A549 (cell line): ENCODE data around the gene PASD1. TPM values are rescaled to one million over a fixed set of nuclear protein-coding genes. Genes with fewer than 3 reads are reported as not detected.

Experiments used
- ATAC-seq, 2 experiments: fragments of 200-7000 bp in 1 of 2; fragments of >200 bp in 1 of 2; cut with Nextera tagmentation in 1 of 2; cut with Tn5 transposase in 1 of 2; 3 replicates each; pipeline versions ENCODE4 v1.8.0 to v1.9.1; 2018 to 2020; ENCODE audit warnings: mild to moderate bottlenecking in 1 of 2, moderate library complexity in 1 of 2
- CTCF ChIA-PET: fragments of 300-600 bp; sonication (Branson Sonifier 250); formaldehyde crosslinking; extraction: SDS; loops from one replicate; lab custom pipeline; 2021; ENCODE audit warnings: antibody characterized with exemption, inconsistent platforms; lab: Yijun Ruan, JAX
- POLR2A ChIA-PET: fragments of 350-600 bp; formaldehyde crosslinking; extraction: SDS; loops from one replicate; lab custom pipeline; 2021; ENCODE audit warnings: antibody characterized with exemption, inconsistent platforms; lab: Yijun Ruan, JAX
- DNase-seq, 2 experiments: peaks; one replicate each; pipeline versions ENCODE4 v3.0.0 to v3.0.0-alpha.2; 2011 to 2016; ENCODE audit warnings: low read depth in 1 of 2, low spot score in 1 of 2
- FAIRE-seq: peaks from 2 replicates; lab custom pipeline; 2011; peaks lifted over from hg19 to GRCh38; lab: Jason Lieb, UNC
- H3K27ac ChIP-seq, 2 experiments: fragments of >200 bp; sonication (Bioruptor Twin); formaldehyde crosslinking; 3 replicates each; pipeline ENCODE4 v1.5.1; 2016 to 2017
- H3K4me1 ChIP-seq: fragments of >200 bp; sonication (Bioruptor Twin); formaldehyde crosslinking; 3 replicates; pipeline ENCODE4 v1.6.1; 2016
- H3K4me2 ChIP-seq: fragments of >200 bp; sonication (Bioruptor Twin); formaldehyde crosslinking; 3 replicates; pipeline ENCODE4 v1.6.1; 2016
- H3K4me3 ChIP-seq: fragments of >200 bp; sonication (Bioruptor Twin); formaldehyde crosslinking; 3 replicates; pipeline ENCODE4 v1.5.1; 2016
- H3K9me3 ChIP-seq: fragments of >200 bp; sonication (Bioruptor Twin); formaldehyde crosslinking; 3 replicates; pipeline ENCODE4 v1.6.1; 2016
- BHLHE40 ChIP-seq: IDR thresholded peaks from 2 replicates; pipeline ENCODE4 v1.6.1; 2012; ENCODE audit warnings: low read depth, low read length, inconsistent platforms
- CEBPB ChIP-seq, 2 experiments: fragments of >200 bp in 1 of 2; sonication (Bioruptor Twin) in 1 of 2; formaldehyde crosslinking in 1 of 2; IDR thresholded peaks; 2 replicates each; pipeline ENCODE4 v1.6.1; 2012 to 2016
- CHD2 ChIP-seq: fragments of 150-350 bp; IDR thresholded peaks from 2 replicates; pipeline ENCODE4 v1.6.1; 2014; ENCODE audit warnings: low read length; ENCODE audit not compliant: partially characterized antibody
- CHD4 ChIP-seq: fragments of 200-600 bp; sonication (generic); IDR thresholded peaks from 2 replicates; pipeline ENCODE4 v1.6.1; 2016; ENCODE audit warnings: antibody characterized with exemption, mild to moderate bottlenecking, borderline replicate concordance
- EHF ChIP-seq: fragments of 250-450 bp; sonication (Bioruptor Pico); IDR thresholded peaks from 2 replicates; pipeline ENCODE4 v1.5.0; 2020; ENCODE audit warnings: mild to moderate bottlenecking
- EHMT2 ChIP-seq: fragments of 200-600 bp; sonication (generic); IDR thresholded peaks from 2 replicates; pipeline ENCODE4 v1.6.1; 2016; ENCODE audit warnings: antibody characterized with exemption, low read depth, mild to moderate bottlenecking, moderate library complexity
- JUN ChIP-seq, 2 experiments: fragments of >200 bp; sonication (Bioruptor Twin); formaldehyde crosslinking; IDR thresholded peaks; 2 replicates in 1 of 2; 3 replicates in 1 of 2; pipeline ENCODE4 v1.6.1; 2016 to 2017
- KDM5A ChIP-seq: fragments of 200-600 bp; sonication (generic); IDR thresholded peaks from 2 replicates; pipeline ENCODE4 v1.6.1; 2016; ENCODE audit warnings: antibody characterized with exemption, mild to moderate bottlenecking
- NR3C1 ChIP-seq: fragments of >200 bp; sonication (Bioruptor Twin); formaldehyde crosslinking; IDR thresholded peaks from 3 replicates; pipeline ENCODE4 v1.6.1; 2017
- PHF8 ChIP-seq: fragments of 200-600 bp; sonication (generic); IDR thresholded peaks from 2 replicates; pipeline ENCODE4 v1.6.1; 2016; ENCODE audit warnings: low read depth, mild to moderate bottlenecking, antibody characterized with exemption, moderate library complexity, borderline replicate concordance
- POLR2AphosphoS2 ChIP-seq: conservative IDR thresholded peaks from 2 replicates; pipeline ENCODE4 v1.6.1; 2012; ENCODE audit warnings: low read length, improper control_type of control experiment, inconsistent platforms
- RAD21 ChIP-seq, 2 experiments: fragments of >200 bp in 1 of 2; sonication (Bioruptor Twin) in 1 of 2; formaldehyde crosslinking in 1 of 2; IDR thresholded peaks in 1 of 2; conservative IDR thresholded peaks in 1 of 2; 2 replicates in 1 of 2; 3 replicates in 1 of 2; pipeline ENCODE4 v1.6.1; 2012 to 2018; ENCODE audit warnings: inconsistent platforms in 1 of 2
- RCOR1 ChIP-seq: fragments of 150-350 bp; IDR thresholded peaks from 2 replicates; pipeline ENCODE4 v1.6.1; 2014; ENCODE audit warnings: antibody characterized with exemption, low read length, low read depth
- SMC3 ChIP-seq: fragments of >200 bp; sonication (Bioruptor Twin); formaldehyde crosslinking; IDR thresholded peaks from 3 replicates; pipeline ENCODE4 v1.6.1; 2018; ENCODE audit warnings: inconsistent platforms
- TFCP2L1 ChIP-seq: fragments of 250-450 bp; sonication (Bioruptor Pico); IDR thresholded peaks from 2 replicates; pipeline ENCODE4 v1.5.0; 2021; ENCODE audit warnings: mild to moderate bottlenecking
- ZNF302 ChIP-seq: fragments of 250-450 bp; sonication (Bioruptor Pico); IDR thresholded peaks from 2 replicates; pipeline ENCODE4 v1.9.0; 2021; ENCODE audit warnings: inconsistent platforms, mild to moderate bottlenecking, moderate library complexity
- ZSCAN20 ChIP-seq: fragments of 250-450 bp; sonication (Bioruptor Pico); IDR thresholded peaks from 2 replicates; pipeline ENCODE4 v1.8.0; 2022; ENCODE audit warnings: mild to moderate bottlenecking, moderate library complexity
- WGBS: methylation state at CpG from one replicate; pipeline ENCODE4 v1.1.6; 2017; ENCODE audit errors: missing lambda C conversion rate; 5-methylcytosine and 5-hydroxymethylcytosine counted together
- polyA plus RNA-seq, 4 experiments: library from polyadenylated mRNA; depleted of rRNA in 3 of 4; stranded (reverse); fragments of >200 nt; fragmentation: RNase III in 1 of 4; extraction: RNeasy Plus Mini Kit Qiagen cat#74134 plus additional on column Dnase treatment in 1 of 4; gene quantifications; 2 replicates in 3 of 4; 3 replicates in 1 of 4; pipeline ENCODE4 v1.2.3, GENCODE V29; 2011 to 2017
- TF ChIP-seq, protein P1 (sequence below): fragments of 200-600 bp; sonication (generic); IDR thresholded peaks from 2 replicates; pipeline ENCODE4 v1.6.1; 2016; ENCODE audit warnings: antibody characterized with exemption, mild to moderate bottlenecking, moderate library complexity
- TF ChIP-seq, protein P2 (sequence below): IDR thresholded peaks from 2 replicates; pipeline ENCODE4 v1.6.1; 2012
- TF ChIP-seq, protein P3 (sequence below): fragments of 250-450 bp; sonication (Bioruptor Pico); IDR thresholded peaks from 2 replicates; pipeline ENCODE4 v1.5.0; 2020; ENCODE audit warnings: low read depth, mild to moderate bottlenecking, moderate library complexity
- TF ChIP-seq, protein P4 (sequence below): fragments of >200 bp; sonication (Bioruptor Twin); formaldehyde crosslinking; IDR thresholded peaks from 3 replicates; pipeline ENCODE4 v1.5.1; 2016

Gene PASD1
- polyA plus RNA-seq, 2 of the 4 experiments (the other 2 are of a cell fraction), result not detected

DNA sequence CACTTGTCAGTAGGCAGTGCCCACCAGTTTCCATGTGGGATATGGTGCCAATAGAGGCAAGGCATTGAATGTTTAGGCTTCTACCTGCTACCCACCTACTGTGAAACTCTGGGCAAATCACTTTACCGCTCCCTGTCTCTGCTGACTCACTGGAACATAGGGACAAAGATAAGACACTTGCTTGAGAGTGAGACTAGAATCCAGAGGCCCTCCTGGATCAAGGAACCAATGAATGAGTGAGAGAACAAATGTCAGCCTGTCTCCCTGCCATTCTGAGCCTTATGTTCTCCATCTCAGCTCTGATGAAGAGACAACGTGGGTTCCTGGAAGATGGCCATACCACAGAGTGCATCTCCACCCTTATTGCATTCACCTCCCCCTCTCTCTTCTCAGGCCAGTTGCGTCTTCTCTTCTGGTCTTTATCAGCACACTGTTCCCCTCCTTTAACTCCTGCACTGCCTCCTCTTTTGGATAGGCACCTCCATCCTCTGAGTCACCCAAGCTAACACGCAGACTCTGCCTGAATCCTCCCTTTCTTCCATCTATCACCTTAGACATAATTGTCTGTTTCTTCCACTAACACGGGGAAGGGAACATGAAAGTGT, 116.4 kb downstream of the PASD1 start:
- peak; percentile 36 for FAIRE-seq
- no peak for TF ChIP-seq BHLHE40
- TF ChIP-seq, protein P1, sequence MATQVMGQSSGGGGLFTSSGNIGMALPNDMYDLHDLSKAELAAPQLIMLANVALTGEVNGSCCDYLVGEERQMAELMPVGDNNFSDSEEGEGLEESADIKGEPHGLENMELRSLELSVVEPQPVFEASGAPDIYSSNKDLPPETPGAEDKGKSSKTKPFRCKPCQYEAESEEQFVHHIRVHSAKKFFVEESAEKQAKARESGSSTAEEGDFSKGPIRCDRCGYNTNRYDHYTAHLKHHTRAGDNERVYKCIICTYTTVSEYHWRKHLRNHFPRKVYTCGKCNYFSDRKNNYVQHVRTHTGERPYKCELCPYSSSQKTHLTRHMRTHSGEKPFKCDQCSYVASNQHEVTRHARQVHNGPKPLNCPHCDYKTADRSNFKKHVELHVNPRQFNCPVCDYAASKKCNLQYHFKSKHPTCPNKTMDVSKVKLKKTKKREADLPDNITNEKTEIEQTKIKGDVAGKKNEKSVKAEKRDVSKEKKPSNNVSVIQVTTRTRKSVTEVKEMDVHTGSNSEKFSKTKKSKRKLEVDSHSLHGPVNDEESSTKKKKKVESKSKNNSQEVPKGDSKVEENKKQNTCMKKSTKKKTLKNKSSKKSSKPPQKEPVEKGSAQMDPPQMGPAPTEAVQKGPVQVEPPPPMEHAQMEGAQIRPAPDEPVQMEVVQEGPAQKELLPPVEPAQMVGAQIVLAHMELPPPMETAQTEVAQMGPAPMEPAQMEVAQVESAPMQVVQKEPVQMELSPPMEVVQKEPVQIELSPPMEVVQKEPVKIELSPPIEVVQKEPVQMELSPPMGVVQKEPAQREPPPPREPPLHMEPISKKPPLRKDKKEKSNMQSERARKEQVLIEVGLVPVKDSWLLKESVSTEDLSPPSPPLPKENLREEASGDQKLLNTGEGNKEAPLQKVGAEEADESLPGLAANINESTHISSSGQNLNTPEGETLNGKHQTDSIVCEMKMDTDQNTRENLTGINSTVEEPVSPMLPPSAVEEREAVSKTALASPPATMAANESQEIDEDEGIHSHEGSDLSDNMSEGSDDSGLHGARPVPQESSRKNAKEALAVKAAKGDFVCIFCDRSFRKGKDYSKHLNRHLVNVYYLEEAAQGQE, result no peak
- TF ChIP-seq ZNF302 (CRISPR knock-in tag), result no peak
- TF ChIP-seq, protein P2, sequence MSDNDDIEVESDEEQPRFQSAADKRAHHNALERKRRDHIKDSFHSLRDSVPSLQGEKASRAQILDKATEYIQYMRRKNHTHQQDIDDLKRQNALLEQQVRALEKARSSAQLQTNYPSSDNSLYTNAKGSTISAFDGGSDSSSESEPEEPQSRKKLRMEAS, result no peak
- TF ChIP-seq ZSCAN20, result no peak
- TF ChIP-seq POLR2AphosphoS2, result no peak
- TF ChIP-seq CHD2, result no peak
- no peak for TF ChIP-seq JUN (IDR thresholded peaks at IDR 0.05)
- TF ChIP-seq CEBPB (IDR thresholded peaks at IDR 0.05), result no peak
- no peak for TF ChIP-seq SMC3
- TF ChIP-seq, protein P3, sequence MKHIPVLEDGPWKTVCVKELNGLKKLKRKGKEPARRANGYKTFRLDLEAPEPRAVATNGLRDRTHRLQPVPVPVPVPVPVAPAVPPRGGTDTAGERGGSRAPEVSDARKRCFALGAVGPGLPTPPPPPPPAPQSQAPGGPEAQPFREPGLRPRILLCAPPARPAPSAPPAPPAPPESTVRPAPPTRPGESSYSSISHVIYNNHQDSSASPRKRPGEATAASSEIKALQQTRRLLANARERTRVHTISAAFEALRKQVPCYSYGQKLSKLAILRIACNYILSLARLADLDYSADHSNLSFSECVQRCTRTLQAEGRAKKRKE (CRISPR knock-in tag), result no peak
- no peak for TF ChIP-seq TFCP2L1
- TF ChIP-seq EHF, result no peak
- TF ChIP-seq NR3C1, result no peak
- no peak for TF ChIP-seq KDM5A
- TF ChIP-seq PHF8, result no peak
- TF ChIP-seq EHMT2, result no peak
- TF ChIP-seq CHD4, result no peak
- ChIA-PET CTCF (interaction anchor here (0.6 to 2.2 kb wide), 7 partner anchors 23 to 630 kb away, joined by 3 to 7 read pairs (median 4); no protein-coding TSS in a partner anchor), POLR2A (no interaction called here)
- H3K4me3 ChIP-seq, result no peak overlapping the region
- H3K27ac ChIP-seq, result no peak overlapping the region
- no peaks in the 10 kb centered on the region for H3K9me3 ChIP-seq
- DNase-seq, result no peak
- H3K4me1 ChIP-seq, result no peaks in the 10 kb centered on the region
- WGBS, result 27% methylated on average over 5 of the region's 5 CpGs
- ATAC-seq, result no peak
- no peak overlapping the region for H3K4me2 ChIP-seq

DNA sequence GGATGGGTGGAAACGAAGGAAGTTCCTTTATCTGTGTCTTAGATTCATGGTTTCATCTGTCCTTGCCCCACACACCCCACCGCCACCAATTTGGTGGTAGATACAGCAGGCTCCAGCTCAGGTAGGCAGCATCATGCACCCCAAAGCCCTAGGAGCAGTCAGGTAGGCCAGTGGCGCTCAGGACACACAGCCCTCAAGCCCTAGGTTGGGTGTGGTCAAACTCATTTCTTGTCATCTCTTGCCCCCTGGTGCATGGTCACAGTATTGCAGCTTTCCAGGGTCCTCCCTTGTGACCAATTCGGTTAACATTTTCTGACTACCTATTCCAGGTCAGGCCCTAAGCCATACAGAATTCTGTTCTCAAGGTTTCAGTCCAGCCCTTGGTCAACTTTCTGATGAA, 117.3 kb downstream of the PASD1 start:
- WGBS, result 16% methylated on average over 3 of the region's 4 CpGs
- POLR2A ChIA-PET, result no interaction called here
- DNase-seq, result peak; percentile 13 to 58
- TF ChIP-seq RCOR1 (no peak), SMC3 (peak; percentile 76), RAD21 (conservative IDR thresholded peaks at IDR 0.05 in 1 of 2, IDR thresholded peaks at IDR 0.05 in 1 of 2) (peak; percentile 70 to 87)
- TF ChIP-seq, protein P4, sequence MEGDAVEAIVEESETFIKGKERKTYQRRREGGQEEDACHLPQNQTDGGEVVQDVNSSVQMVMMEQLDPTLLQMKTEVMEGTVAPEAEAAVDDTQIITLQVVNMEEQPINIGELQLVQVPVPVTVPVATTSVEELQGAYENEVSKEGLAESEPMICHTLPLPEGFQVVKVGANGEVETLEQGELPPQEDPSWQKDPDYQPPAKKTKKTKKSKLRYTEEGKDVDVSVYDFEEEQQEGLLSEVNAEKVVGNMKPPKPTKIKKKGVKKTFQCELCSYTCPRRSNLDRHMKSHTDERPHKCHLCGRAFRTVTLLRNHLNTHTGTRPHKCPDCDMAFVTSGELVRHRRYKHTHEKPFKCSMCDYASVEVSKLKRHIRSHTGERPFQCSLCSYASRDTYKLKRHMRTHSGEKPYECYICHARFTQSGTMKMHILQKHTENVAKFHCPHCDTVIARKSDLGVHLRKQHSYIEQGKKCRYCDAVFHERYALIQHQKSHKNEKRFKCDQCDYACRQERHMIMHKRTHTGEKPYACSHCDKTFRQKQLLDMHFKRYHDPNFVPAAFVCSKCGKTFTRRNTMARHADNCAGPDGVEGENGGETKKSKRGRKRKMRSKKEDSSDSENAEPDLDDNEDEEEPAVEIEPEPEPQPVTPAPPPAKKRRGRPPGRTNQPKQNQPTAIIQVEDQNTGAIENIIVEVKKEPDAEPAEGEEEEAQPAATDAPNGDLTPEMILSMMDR, result peak; percentile 47
- CTCF ChIA-PET, result interaction anchor here (0.6 to 2.2 kb wide), 10 partner anchors 23 to 531 kb away, joined by 3 to 7 read pairs (median 4); no protein-coding TSS in a partner anchor
- H3K4me1 ChIP-seq, result no peaks in the 10 kb centered on the region
- peak; percentile 74 to 94 for ATAC-seq
- no peak overlapping the region for H3K4me2 ChIP-seq
- peak; percentile 93 for FAIRE-seq
- no peak overlapping the region for H3K27ac ChIP-seq
- no peaks in the 10 kb centered on the region for H3K9me3 ChIP-seq
- H3K4me3 ChIP-seq, result no peak overlapping the region
